HG03066 (cell line): ENCODE measurements around the gene PRELID1.

Source experiments
- ATAC-seq: cut with Tn5 transposase; IDR thresholded peaks from one replicate; pipeline ENCODE4 v1.9.1; 2021; ENCODE audit warnings: low read depth; ENCODE audit not compliant: unreplicated experiment

Gene PRELID1

DNA sequence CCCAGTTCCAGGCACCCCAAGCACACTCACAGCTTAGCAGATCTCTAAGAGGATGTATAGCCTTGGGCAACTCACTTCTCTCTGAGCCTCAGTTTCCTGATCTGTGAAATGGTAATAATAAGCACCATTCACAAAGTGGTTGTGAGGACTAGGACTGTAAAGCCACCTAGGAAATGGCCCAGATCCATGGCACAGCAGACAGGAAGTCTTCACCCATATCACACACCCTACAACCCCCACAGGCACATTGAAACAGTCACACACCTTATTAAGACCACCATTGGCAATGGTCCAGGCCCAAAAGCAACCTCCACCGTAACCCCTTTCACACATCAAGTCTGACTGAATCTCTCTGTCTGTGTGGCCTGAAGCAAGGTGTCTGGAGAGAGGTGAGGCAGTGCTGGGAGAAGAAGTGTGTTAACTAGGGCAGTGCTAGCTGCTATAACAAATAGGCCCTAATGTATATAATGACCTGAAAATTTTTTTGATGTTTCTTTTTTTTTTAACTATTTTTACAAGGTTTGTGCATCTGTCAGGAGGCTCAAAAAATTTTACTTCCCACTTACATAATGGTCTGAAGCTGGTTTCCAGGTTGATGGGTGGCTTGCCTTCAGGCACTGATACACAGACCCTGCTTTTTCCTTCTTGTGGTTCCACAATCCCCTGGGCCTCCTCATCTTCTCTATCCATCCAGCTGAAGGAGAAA, 51.7 kb downstream of the PRELID1 start:
- ATAC-seq: no peak

DNA sequence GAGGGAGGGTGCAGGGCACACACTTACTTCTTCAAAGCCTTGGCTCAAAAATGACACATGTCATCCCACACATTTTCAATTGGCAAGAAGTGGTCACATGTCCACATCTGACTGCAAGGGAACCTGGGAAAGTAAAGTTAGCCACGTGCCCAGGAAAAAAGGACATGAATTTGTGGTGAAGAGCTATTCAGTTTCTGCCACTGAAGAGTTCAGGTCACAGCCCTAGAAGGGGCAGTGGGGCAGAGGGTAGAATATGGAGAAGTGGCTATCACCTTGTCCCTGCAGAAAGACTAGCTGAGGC, 52.2 kb downstream of the PRELID1 start:
- ATAC-seq: no peak
